GM18507 (cell line): ENCODE measurements around the gene ZCCHC7.
A peak's percentile ranks its signal among the peaks of the same experiment; 100 is the strongest.

Source experiments
- DNase-seq: peaks from one replicate; pipeline ENCODE4 v3.0.0; 2011; ENCODE audit warnings: low read depth; ENCODE audit not compliant: insufficient read length; ENCODE audit errors: extremely low spot score
- FAIRE-seq: peaks from 2 replicates; lab custom pipeline; 2011; peaks lifted over from hg19 to GRCh38; lab: Jason Lieb, UNC

Gene ZCCHC7

DNA sequence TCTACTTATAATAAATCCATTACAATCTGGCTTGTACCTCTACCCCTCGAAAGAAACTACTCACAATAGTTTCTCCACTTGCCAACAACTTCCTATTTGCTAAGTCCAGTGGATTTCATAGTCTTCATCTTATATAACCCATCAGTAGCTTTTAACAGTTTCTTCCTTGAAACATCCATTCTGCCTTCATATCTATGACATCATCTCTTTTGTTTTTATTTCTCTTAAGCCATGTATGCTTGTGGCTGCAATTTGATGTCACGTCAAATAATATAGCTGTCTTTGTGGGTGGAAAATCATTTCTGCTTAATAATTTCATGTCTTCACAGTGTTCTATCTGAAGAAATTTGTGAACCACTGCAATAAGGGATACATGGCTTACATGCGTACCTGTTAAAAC, 224.7 kb downstream of the ZCCHC7 start:
- no peak for FAIRE-seq

DNA sequence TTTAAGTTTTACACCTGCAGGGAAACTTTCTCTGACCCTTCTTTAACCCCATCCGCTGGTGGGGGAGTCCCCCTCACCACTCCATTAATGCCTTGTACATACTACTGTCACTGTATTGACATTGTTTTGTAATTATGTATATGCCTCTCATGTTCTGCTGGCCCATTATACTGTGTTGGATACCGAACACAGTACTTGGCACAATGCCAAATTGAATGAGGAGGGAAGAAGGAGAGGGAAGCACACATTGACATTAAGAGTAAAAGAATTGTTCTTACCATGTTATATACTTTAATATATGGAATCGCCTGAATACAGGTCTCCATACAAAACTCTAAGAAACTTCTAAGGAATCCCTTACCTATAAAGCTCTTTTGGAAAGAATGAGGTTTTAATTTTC, 228.5 kb downstream of the ZCCHC7 start:
- FAIRE-seq (no peak), DNase-seq (no peak)

More for the DNA sequence above, 224.7 kb downstream of the ZCCHC7 start:
- DNase-seq, result no peak

DNA sequence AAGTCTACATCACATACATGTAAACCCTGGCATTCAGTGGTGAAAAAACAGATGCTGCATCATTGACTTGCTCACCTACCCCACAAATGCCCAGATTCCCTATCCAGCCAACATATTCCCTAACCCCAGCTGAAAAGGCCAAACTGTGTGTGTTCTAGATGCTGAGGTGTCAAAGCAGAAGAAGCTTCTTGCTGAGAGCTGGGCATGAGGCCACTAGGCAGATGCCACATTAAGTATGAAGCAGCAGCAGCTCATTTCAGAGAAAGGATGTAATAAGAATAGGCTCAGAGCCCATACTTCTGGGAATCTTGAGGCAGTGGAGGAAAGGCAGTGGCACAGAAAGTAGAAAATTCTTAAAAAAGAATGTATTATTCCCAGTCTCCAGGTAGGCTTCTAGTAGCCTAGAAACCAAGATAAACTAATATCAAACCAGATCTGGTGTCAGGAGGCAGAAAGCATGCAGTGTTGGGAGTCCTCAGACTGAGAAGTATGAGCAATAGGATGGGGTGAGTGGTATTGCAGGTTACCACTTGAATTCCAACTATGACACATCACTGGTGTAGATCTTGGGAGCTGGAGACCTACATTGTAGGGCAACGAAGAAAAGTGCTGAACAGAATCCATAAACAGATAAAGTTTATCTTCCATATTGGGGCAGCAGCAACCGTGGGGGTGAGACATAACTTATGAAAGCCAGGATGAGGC, 230.3 kb downstream of the ZCCHC7 start:
- DNase-seq (no peak), FAIRE-seq (no peak)

DNA sequence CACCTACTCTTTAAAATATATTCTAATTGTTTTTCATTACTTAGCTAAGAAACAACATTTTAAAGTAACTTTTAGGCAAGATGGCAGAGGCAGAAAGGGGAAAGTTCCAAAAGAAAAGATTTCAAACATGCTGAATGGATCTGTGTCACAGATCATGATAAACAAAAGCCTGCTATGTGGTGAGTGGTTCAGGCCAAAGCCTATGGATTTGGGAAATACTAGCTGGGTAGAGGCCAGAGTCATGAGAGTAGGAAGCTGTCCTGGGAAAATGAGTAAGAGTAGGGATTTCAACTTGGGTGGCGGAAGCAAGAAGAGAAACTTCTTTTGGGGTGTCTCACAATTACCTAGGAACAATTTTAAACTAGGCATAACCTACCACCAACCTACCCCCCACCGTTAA, 233.4 kb downstream of the ZCCHC7 start:
- no peak for DNase-seq
- no peak for FAIRE-seq

DNA sequence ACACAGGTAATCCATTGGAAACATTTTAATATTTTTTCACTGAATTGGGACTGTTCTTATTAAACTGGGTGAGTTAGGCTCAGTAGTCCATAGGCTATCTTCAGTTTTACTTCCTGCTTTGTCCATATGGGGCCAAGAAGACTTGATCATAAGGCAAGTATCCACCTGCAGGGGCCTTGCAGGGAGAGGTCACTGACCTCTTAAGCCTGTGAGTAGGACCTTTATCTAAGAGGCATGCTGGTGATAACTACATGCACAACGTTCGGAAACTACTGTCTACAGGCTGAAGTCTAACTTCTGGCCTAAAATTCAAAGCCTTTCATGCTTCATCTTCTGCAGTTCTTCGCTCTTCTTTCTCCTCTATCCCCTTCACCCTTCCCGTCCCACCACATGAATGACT, 242.1 kb downstream of the ZCCHC7 start:
- DNase-seq, result no peak
- no peak for FAIRE-seq

DNA sequence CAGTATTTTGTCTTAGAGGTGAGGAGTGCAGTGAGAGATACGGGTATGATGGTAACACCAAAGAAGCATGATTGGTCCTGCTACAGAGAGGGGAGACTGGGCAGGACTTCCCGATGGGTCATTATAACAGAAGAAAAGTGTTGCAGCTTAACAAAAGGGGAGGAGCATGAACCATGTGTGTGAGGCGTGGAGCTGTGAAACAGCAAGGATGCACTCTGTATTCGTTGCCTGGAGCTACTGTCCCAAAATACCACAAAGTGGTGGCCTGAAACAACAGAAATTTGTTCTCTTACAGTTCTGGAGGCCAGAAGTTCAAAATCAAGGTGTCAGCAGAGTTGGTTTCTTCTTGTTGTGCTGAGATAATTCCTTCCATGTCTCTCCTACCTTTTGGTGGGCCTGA, 242.8 kb downstream of the ZCCHC7 start:
- DNase-seq (no peak), FAIRE-seq (peak; percentile 41)

DNA sequence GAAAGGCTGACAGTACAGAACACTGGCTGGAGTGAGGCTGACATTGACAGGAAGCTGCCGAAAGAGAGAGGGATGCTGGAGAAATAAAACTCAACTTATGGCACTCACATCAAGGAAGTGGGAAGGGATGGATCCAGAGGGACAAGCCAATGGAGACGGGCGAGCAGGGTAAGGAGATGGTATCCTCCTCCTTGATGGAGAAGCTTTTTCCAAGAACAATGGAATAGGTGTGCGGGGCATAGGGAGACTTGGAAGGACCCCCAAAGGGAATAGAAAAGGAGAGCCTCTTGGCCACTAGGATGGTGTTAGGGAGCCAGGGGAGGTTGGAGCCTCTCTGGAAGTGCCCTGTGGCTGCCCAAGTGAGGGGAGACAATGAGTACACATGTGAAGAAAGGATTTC, 243.8 kb downstream of the ZCCHC7 start:
- DNase-seq (no peak), FAIRE-seq (no peak)

DNA sequence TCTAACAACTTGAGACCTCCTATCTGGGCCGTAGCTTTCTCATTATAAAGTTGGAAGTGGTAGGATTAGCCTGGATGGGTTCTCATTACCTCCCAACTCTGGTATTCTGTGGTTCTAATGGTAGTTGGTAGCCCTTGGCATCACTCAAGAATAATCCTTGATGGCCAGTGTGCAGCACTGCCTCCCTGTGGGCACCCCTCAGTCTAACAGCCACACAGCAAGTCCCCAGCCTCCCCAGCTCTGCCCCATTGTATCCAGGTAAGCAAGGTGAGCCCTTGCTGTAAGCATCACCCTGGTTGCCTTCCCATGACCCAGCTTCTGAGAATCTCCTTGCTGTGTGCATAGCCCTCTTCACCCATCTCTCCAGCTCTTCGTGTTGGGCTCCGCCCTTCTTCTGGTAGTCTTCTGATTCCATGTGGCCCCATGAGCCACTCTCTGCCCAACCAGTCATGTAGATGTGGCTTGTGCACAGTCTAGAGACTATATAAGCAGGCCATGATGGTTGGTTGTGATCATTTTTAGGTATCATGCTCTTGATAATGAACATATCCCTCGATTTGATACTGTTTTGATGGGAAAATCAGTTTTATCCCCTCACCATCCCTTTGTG, 244.5 kb downstream of the ZCCHC7 start:
- no peak for DNase-seq
- peak; percentile 65 for FAIRE-seq

DNA sequence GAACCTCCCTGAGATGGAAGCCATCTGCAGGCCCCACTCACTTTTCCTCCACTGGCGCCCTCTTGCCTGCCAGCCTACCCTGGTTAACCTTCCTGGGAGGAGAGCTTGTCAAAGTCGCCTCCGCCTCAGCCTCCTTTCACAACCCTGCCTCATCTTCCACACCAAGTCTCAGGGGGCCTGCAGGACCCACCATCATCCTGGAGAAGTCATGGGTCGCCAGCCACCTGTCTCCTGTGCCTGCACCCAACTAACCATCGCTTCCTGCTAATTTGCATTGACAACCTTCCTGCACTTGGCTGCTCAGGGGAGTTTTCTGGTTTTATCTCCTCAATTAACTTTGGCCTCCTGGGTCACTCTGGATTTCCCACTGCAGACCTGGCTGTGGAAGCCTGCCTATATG, 249.3 kb downstream of the ZCCHC7 start:
- DNase-seq, result no peak
- FAIRE-seq, result peak; percentile 98

DNA sequence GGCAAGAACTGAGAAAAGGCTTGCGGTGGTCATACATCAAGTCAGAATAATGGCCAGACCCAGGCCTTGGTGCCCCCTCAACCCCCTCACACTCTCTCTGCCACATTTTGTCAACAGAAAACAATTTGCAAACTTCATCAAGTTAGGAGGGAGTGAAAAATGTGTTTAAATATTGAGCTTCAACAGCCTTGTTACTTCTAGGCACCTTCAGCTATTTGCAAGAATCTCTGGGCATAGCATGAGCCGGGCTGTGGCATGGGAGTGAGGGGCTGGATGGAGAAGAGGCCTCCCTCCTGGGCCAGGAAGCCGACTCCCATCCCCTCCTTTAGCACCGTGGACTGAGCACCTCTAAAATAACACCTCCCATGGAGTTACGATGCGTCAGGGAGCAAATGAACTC, 249.9 kb downstream of the ZCCHC7 start:
- FAIRE-seq, result no peak

DNA sequence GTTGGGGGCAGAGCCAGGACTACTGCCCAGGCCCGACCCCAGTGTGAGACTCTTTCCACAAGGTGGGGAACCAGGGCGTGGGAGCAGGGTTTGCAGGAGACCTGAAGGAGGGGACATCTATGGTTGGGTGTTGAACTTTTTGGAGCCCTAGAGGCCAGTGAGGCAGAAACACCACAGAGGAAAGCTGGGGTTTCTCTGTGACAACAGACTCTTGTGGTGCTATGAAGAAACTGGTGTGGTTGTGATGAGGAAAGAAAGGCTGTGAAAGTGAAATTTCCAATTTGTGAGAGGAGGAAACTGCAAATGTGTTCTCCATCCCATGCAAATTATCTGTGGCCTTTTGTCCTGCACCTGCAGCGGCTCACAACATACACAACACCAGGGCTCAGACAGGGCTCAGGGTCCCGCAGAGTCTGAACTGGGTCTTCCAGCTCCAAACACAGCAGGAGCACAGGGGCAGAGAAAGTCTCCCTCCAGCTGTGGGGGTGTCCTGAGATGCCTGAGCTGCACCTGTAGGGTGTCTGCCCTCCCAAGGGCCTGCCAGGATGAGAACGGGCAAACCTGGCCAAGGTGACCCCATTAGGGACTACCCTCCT, 250.7 kb downstream of the ZCCHC7 start:
- no peak for DNase-seq
- FAIRE-seq, result peak; percentile 99

More for the DNA sequence above, 249.9 kb downstream of the ZCCHC7 start:
- no peak for DNase-seq

DNA sequence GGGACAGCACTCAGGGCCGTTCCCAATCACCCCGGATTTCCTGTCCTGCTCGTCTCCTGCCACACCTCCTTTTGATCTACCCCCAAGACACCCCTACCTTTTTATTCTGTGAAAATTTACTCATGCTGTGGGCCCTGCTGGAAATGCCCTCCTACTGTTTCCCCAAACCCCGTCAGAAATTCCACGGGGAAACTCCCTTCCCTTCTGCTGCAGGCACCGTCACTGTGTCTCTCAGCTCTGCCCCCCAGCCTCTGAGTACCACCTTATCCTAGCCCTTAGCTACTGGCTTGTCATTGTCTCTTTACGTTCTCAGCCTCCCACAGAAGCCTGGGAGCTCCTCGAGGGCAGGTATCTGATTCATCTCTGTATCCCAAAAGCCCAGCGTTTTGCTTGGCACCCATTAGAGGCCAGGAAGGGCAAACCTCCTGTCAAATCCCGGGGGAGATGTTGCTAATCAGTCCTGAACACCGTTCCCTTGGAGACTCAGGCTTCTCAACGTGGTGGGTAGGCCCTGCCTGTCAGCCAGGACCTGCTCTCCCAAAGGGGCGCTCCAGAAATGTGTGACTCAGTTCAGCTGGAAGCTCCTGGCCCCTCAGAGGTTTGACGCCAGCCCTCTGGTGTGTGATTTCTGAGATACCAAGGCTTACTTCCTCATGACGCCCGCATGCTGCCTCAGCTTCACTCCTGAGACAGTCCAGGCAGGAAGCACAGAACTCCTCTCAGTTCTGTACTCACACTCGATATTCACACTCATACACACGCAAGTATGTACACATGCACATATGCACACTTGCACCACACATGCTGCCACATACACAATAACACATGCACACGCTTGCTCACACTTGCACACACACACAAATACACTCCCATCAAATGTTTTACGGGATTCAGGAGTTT, 251.4 kb downstream of the ZCCHC7 start:
- no peak for DNase-seq
- FAIRE-seq, result no peak

DNA sequence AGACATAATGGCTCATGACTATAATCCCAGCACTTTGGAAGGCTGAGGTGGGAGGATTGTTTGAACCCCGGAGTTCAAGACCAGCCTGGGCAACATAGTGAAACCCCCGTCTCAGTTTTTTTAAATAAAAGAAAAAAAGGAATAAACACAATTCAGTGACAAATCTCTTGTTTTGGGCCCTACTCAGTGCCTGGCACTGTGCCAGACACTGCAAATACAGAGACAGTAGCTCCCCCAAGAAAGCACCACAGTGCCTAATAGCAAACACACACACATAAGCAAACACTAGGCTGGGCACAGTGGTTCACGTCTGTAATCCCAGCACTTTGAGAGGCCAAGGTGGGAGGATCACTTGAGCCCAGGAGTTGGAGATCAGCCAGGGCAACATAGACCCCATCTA, 252.5 kb downstream of the ZCCHC7 start:
- DNase-seq (no peak), FAIRE-seq (no peak)

DNA sequence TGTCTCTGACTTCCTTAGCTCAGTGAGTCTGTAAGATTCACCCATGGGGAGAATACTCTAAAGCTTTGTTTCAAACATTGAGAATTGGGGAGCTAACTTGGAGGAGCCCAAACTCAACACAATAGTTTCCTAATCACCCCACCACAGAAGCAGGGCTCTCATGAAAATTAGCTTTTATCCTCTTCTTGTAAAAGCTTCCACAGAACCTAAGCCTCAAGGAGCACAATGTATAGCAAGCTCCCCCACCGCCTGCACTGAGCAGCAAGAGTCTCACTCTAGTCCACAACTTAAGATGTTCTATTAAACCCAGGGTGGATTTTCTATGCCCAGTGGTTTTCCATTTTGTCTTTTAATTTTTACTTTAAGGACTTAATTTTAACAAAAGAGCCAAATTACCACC, 253.2 kb downstream of the ZCCHC7 start:
- FAIRE-seq (no peak), DNase-seq (no peak)

DNA sequence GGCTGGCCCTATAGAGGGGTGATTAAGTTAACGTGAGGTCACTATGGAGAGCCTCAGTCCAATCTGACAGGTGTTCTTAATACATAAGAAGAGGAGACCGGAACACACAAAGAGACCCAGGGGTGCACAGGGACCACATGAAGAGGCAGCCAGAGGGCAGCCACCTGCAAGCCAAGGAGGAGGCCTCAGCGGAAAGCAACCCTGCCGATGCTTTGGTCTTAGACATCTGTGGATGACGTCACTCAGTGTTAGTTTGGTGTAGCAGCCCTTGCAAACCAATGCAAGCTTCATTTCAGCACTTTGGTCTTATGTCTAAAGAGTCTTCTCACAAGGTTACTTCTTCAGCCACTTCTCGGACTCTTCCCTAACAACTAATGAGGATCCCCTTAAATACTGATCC, 254.5 kb downstream of the ZCCHC7 start:
- FAIRE-seq, result peak; percentile 93

DNA sequence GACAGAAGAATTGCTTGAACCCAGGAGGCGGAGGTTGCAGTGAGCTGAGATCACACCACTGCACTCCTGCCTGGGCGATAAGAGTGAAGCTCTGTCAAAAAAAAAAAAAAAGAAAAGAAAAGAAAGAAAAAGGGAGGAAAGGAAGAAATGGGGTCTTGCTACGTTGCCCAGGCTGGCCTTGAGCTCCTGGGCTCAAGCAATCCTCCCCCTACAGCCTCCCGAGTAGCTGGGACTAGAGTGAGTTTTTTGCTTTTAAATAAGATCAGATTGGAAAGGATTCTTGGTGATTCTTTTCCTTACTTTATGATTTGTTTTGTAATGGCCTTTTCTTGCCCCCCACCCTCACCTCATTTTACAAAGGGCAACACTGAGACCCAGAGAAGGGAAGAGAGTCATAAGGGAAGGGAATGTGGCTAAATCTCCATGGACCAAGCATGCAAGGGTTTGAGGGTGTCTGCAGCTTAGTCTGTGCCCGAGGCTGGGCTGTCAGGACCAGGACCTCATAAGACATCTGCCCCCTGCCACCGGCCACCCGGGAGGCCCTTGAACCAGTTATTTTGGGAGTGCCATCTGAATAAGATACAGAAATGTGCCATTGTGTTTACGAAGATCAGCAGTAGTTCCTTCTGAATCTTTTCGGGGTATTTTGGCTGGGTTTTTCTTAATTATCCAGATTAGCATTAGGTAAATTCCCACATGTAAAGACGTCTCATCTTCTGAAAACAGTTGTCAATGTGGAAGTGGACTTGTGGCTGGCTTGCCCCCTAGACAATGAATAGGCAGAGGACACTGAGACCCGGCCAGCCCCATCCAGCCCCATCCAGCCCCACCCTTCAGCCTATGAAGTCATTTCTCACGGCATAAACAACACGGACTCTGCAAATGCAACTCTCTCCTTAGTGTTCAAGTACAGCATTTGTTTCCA, 257.6 kb downstream of the ZCCHC7 start:
- peak; percentile 71 for FAIRE-seq

More for the DNA sequence above, 254.5 kb downstream of the ZCCHC7 start:
- no peak for DNase-seq

DNA sequence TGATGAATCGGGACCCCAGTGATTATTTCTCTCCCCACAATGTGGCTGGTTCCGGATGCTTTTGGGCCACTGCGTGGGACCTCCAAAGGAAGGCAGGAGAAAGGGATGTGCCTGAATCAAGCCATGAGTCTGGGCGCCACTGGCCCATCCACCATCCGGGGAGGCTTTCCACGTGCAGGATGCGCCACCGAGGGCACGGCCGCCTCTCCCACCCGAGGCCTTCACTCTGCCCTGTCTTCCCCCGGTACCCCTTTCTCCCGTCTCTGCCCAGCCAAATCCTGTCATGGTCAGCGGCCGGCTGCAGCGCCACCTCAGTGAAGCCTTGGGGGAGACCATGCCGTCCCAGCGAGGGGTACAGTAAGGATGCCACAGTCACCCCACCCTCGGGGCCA, 258.2 kb downstream of the ZCCHC7 start:
- FAIRE-seq (no peak), DNase-seq (no peak)

More for the DNA sequence above, 257.6 kb downstream of the ZCCHC7 start:
- no peak for DNase-seq

DNA sequence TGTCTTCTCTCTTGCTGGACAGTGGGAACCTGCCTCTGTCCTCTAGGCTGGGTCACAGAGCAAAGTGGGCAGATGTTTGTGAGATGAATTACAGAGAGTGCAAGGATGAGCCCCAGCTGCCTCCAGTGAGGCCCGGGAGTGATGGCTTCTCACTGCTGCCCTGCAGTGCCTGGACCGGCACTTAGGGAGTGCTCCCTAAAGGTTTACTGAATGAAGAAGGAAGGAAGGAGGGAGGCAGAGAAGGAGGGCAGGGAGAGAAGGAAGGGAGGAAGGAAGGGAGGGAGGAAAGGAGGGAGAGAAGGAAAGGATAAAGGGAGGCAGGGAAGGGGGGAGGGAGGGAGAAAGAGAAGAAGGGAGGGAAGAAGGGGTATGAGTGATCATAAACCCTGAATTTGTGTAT, 259.5 kb downstream of the ZCCHC7 start:
- FAIRE-seq (peak; percentile 5), DNase-seq (no peak)

DNA sequence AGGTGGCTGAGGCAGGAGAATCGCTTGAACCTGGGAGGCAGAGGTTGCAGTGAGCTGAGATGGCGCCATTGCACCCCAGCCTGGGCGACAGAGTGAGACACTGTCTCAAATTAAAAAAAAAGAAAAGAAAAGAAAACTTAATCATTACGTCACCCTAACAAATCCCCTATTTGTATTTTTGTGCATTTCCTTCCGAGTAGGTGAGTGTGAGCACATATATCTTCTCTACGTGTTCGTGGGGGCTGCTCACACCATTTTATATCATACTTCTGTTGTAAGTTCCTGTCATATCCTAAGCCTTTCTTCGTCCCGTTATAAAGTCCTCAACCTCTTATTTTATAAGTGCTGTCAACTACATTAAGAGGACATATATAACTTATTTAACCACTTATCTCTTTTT, 260.2 kb downstream of the ZCCHC7 start:
- no peak for DNase-seq
- FAIRE-seq, result peak; percentile 9
